Measurements from ENCODE around the gene BTN1A1.
A peak's percentile ranks its signal among the peaks of the same experiment; 100 is the strongest.
"Not testable (repeated sequence)": the region's sequence is repeated elsewhere in the genome, so short reads cannot be mapped to it uniquely, and the experiment has no call there.

BTN1A1 gene, protein sequence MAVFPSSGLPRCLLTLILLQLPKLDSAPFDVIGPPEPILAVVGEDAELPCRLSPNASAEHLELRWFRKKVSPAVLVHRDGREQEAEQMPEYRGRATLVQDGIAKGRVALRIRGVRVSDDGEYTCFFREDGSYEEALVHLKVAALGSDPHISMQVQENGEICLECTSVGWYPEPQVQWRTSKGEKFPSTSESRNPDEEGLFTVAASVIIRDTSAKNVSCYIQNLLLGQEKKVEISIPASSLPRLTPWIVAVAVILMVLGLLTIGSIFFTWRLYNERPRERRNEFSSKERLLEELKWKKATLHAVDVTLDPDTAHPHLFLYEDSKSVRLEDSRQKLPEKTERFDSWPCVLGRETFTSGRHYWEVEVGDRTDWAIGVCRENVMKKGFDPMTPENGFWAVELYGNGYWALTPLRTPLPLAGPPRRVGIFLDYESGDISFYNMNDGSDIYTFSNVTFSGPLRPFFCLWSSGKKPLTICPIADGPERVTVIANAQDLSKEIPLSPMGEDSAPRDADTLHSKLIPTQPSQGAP

DNA sequence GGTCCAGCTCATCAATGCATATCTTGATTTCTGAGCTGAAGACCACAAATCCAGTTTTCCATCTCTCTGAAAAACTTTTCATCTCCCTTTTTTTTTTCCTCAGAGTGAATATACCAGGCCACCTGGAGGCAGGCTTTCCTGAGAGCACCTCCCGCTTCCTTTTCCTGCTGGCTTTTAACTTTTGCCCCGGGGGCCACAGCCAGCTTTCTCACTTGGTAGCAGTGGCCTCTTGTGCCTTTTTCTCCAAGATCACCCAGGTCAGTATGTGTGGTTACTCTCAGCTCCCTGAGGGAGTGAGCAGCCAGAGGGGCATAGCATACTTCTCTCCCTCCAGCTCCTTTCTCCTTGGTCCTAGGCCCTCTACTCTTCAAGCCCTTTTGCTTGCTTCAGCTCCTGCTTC lies at the start of gene BTN1A1:
BTN1A1 (plus strand) TSS at position 202 of the 400 bp plus-strand sequence. CDS start 984 bp downstream, outside the sequence.
- DNase-seq (ENCODE audit: low read depth): no peak

DNA sequence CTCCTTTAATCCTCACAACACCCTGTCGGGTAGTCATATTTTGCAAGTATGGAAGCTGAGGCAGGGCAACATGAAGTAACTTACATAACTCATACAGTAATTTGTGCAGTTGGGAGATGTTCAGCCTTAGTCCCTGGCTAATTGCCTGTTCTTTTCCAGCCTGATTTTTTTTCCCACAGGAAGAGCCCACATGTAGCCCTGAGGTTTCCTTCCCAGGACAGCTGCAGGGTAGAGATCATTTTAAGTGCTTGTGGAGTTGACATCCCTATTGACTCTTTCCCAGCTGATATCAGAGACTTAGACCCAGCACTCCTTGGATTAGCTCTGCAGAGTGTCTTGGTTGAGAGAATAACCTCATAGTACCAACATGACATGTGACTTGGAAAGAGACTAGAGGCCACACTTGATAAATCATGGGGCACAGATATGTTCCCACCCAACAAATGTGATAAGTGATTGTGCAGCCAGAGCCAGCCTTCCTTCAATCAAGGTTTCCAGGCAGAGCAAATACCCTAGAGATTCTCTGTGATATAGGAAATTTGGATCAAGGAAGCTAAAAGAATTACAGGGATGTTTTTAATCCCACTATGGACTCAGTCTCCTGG lies 47.4 kb upstream of the BTN1A1 start:
- DNase-seq (ENCODE audit: low read depth): no peak

- DNase-seq (ENCODE audit: low read depth): no peak
These were observed 45.5 kb upstream of the BTN1A1 start for GRCh38 chr6:26454631-26455030.

- no peak for DNase-seq (ENCODE audit: low read depth)
These were observed 44.6 kb upstream of the BTN1A1 start for GRCh38 chr6:26455357-26455970.

GRCh38 chr6:26457264-26457805 lies 42.8 kb upstream of the BTN1A1 start:
- DNase-seq (ENCODE audit: low read depth): no peak

- peak; percentile 88 for DNase-seq (ENCODE audit: low read depth)
These were observed 42.1 kb upstream of the BTN1A1 start, which contains the start of gene BTN2A1 for GRCh38 chr6:26457806-26458688. TSS of gene BTN2A1 (plus strand) at chr6:26457955. CDS start at chr6:26458637, 682 bp downstream.

DNA sequence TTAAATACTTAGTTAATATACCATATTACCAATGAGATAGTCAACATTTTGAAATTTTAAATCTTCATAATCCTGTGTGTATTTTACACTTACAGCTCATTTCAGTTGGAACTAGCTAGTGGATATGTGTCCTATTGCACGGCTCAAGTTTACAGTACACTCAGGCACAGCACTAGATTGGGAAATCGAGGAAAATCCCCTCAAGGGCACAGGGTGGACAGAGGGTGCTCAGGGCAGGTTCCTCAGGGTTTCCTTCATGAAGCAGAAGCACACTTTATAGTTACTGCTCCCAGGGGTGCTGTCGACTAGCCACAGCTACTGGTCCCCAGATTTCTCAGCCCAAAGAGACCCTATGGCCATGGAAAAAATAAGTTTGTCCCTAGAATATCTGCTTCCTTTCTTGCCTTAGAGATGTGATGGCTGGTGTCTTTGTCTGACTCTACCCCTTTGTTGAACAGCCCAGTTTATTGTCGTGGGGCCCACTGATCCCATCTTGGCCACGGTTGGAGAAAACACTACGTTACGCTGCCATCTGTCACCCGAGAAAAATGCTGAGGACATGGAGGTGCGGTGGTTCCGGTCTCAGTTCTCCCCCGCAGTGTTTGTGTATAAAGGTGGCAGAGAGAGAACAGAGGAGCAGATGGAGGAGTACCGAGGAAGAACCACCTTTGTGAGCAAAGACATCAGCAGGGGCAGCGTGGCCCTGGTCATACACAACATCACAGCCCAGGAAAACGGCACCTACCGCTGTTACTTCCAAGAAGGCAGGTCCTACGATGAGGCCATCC lies 40.9 kb upstream of the BTN1A1 start:
- DNase-seq (ENCODE audit: low read depth): no peak

GRCh38 chr6:26461353-26461752 lies 38.8 kb upstream of the BTN1A1 start:
- not testable (repeated sequence) for DNase-seq (ENCODE audit: low read depth)

GRCh38 chr6:26464014-26464413 lies 36.1 kb upstream of the BTN1A1 start:
- no peak for DNase-seq (ENCODE audit: low read depth)

DNA sequence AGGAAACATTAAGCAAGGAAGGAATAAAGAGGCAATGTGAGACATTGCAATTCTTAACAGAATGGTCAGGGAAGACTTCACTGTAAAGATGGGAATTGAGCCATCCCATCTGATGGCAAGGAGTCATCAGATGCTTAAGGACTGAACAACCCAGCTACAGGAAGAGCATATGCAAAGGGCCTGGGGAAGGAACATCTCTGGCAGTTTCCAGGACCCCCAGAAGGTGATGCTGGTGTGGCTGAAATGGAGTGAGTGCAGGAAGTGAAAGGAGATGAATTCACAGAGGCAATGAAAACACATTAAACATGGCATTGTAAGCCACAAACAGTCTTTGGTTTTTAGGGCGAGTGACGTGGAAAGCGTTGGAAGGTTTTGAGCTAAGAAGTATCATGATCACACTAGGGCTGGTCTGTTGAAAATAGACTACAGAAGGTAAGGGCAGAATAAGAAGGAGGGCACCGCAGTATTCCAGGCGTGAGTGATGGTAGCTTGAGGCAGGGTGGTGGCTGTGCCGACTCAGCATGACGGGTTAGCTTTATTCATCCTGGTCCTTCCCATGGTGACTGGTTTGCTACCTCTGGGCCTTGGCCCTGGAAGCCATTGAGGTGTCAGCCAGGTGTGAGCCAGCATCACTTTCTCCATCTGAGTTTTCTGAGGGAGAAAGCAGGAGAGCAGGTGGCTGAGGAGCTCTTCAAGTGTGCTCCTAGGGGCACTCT lies 35.5 kb upstream of the BTN1A1 start:
- no peak for DNase-seq (ENCODE audit: low read depth)

- no peak for DNase-seq (ENCODE audit: low read depth)
These were observed 34.3 kb upstream of the BTN1A1 start for GRCh38 chr6:26465776-26466175.

DNA sequence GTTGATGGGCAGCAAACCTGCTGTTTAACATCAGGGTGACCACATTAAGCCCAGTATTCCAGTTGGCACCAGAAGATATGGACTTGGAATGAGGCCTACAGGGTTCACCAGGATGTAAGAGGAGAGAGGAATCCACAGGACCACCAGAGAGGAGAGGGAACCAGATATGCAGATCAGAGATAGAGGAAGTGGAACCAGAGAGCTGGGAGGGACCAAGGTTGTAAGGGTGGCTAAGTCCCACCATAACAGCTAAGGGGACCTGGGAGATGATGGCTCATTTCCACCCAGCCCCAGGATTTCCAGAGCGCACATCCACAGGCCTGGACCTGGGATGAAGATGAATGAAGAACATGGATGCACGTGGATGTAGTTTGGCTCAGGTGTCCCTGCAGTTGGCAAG lies 31.3 kb upstream of the BTN1A1 start:
- no peak for DNase-seq (ENCODE audit: low read depth)

GRCh38 chr6:26470643-26471042 lies 29.5 kb upstream of the BTN1A1 start:
- no peak for DNase-seq (ENCODE audit: low read depth)

DNA sequence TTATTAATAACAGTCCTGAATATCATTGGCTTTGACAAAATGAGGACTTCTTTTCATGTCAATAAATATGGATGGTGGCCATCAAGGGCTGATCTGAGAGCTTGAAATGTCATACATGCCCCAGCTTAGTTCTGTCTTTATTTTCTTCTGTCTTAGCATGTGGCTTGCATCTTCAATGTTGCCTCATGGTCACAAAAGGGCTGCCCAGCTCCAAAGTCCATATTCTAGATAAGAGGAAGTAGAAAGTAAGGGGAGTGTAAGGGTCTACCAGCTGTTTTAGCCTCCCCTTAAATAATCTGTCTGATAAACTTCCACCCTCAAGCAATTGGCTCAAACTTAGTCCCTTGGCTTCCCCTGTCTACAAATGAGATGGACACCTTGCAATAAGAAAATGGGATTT lies 28.1 kb upstream of the BTN1A1 start:
- no peak for DNase-seq (ENCODE audit: low read depth)

GRCh38 chr6:26472549-26473290 lies 27.4 kb upstream of the BTN1A1 start:
- DNase-seq (ENCODE audit: low read depth): no peak

DNA sequence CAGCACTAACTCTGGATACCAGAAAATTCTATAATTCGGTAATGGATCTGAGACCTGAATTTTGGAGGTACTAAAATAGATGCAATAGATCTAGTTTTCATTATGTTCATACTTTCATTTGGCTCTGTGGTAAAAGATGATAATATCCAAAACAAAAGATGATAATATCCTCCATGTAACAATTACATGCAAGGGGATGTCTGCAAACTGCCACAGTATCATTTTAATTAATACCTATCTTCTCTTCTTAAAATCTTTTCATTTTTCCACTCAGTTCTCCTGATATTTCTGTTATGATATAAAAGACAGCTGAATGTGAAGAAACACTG lies 26.7 kb upstream of the BTN1A1 start:
- no peak for DNase-seq (ENCODE audit: low read depth)

DNA sequence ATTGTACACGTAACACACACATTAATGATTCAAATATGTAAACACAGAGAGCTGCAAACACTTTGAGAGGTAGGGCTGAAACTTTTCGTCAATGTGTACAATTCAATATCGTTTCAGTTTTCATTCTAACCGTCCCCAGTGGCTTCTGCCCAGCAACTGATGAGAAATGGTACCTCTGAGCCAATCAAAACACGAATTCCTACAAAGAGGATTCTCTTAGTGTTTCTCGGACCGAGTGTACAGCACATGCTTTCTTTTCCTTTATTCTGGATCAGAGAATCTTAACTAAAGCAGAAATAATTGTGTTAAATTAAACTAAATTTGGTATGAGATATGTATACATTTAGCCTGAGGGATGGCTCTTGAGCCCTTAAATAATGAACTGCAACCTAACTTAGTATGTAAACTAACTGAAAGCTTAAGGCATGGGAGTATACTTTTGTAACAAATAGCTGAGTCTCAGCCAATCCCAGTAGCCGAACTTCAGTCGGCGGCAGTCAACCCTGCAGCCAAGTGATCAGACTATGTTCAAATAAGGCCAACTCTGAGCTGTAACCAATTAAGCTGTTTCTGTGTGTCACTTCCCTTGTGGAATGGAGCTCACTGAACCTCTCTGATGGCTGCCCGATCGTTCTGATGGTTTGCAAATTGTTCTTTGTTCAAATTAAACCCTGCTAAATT lies 26.2 kb upstream of the BTN1A1 start:
- DNase-seq (ENCODE audit: low read depth): peak; percentile 97

DNA sequence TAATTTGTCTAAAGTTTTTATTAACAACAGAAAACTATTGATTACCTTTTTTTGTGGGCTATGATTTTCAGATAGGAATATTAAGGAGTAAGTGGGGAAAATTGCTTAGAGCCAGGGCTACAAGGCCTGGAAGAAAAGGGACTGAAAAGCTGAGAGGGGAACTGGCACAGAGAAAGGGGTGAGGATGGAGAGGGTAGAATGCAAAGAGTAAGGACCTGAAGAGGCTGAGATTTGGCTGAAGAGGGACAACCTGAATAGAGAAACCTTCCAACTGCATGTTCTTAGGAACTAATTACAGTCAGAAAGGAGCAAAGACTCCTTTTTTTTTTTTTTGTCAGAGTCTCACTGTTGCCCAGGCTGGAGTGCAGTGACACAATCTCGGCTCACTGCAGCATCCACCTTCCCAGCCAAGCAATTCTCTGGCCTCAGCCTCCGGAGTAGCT lies 25.6 kb upstream of the BTN1A1 start:
- DNase-seq (ENCODE audit: low read depth): no peak

Measured in fibroblast of the conjunctiva (primary cell).